NOMO-1 treated with dmso at 0.1 percent for 144 hours (cell line): Measurements from ENCODE around the gene TOR4A.
"Not testable (repeated sequence)": the region's sequence is repeated elsewhere in the genome, so short reads cannot be mapped to it uniquely, and the experiment has no call there.

ENCODE experiments used
- DNase-seq: peaks from one replicate; lab custom pipeline; 2025; ENCODE audit not compliant: unreplicated experiment; lab: John Stamatoyannopoulos, UW

The TOR4A gene

DNA sequence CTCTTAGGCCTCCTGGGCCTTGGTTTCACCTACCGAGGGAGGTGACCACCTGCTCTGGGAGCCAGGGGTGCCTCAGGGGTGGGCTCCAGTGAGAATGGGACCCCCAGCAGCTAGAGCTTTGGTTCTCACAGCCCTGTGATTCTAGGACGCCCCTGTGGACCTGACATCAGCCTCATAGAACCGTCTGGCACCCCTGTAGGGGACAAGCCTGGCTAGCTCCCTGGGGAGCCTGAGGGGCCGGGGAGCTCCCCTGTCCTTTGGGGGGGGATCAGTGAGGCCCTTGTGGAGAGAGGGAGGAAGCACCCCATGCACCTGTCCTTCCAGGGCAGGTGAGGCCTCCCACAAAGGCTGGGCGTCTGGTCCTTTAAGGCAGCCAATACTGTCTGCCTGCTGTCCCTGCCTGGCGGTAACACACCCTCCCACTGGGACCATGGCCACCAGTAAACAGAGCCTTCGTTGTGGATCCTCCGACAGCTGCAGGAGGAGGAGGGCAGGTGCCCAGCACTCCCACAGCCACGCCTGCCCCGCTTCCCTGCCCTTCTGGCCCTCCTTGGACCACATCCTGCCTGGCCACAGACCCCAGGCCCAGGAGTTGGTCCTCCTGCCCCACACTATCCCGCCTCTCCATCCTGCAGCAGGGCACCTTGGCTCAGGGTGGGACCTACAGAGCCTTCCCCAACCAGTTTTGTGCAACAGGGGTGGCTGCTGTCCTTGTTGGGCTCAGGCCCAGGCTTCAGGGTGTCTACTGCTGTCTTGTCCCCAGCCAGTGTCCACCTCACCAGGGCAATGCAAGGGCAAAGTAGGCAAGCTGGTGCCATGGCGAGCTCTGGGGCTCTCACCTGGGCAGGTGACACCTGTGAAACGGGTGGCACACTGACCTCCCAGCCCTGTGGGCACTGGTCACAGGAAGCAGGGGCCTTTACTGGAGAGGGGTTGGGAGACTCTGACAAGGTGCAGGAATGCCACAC lies 39.5 kb upstream of the TOR4A start:
- no peak for DNase-seq

DNA sequence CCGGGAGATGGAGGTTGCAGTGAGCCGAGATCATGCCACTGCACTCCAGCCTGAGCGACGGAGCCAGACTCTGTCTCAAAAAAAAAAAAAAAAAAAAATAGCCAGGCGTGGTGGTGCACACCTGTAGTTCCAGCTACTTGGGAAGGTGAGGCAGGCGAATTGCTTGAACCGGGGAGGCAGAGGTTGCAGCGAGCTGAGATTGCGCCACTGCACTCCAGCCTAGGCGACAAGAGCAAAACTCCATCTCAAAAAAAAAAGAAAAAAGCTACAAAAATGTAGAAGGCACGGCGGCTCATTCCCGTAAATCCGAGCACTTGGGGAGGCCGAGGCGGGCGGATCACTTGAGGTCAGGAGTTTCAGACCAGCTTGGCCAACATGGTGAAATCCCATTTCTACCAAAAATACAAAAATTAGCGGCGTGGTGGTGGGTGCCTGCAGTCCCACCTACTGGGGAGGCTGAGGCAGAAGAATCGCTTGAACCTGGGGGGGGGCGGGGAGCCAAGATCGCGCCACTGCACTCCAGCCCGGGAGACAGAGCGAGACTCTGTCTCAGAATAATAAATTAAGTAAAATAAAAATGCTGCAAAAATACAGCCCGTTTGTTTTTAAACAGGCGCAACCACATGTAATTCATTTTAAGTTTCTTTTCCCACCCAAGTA lies 37.9 kb upstream of the TOR4A start:
- not testable (repeated sequence) for DNase-seq

- DNase-seq = peak; percentile 86
Measured at GRCh38 chr9:137240318-137240840, 37.1 kb upstream of the TOR4A start.

DNA sequence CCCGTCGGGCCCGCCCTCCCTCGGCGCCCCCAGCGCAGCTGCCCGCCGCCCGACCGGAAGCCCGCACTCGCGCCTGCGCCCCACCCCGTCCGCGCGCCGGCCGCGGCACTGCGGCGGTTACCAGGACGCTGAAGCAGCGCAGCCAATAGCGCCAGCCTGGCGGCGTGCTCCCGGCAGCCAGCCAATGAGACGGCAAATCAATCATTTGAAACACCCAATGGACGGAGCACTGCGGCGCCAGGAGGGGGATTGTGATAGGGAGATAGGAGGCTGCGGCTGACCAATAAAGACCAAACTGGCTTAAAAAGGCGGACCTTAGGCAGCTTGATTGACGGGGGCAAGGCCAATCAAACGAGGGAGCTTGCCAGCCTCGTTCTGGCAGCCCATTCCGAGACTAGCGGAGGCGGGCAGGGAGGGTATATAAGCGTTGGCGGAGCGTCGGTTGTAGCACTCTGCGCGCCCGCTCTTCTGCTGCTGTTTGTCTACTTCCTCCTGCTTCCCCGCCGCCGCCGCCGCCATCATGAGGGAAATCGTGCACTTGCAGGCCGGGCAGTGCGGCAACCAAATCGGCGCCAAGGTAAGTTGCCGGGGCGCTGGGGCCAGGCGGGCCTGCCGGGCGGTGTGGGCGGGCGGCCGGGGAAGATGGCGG lies 36.6 kb upstream of the TOR4A start, which contains the start of gene TUBB4B:
Gene TUBB4B (plus strand): TSS at position 447 of the 649 bp plus-strand sequence. CDS start 74 bp downstream, at position 521.
- peak; percentile 100 for DNase-seq

GRCh38 chr9:137241490-137242268 lies 35.8 kb upstream of the TOR4A start:
- DNase-seq = peak; percentile 21

GRCh38 chr9:137242269-137243203 lies 35.0 kb upstream of the TOR4A start:
- no peak for DNase-seq

DNA sequence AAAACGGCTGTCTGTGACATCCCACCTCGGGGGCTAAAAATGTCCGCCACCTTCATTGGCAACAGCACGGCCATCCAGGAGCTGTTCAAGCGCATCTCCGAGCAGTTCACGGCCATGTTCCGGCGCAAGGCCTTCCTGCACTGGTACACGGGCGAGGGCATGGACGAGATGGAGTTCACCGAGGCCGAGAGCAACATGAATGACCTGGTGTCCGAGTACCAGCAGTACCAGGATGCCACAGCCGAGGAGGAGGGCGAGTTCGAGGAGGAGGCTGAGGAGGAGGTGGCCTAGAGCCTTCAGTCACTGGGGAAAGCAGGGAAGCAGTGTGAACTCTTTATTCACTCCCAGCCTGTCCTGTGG lies 34.3 kb upstream of the TOR4A start:
- DNase-seq = not testable (repeated sequence)

GRCh38 chr9:137243626-137244485 lies 33.7 kb upstream of the TOR4A start:
- DNase-seq = no peak

DNA sequence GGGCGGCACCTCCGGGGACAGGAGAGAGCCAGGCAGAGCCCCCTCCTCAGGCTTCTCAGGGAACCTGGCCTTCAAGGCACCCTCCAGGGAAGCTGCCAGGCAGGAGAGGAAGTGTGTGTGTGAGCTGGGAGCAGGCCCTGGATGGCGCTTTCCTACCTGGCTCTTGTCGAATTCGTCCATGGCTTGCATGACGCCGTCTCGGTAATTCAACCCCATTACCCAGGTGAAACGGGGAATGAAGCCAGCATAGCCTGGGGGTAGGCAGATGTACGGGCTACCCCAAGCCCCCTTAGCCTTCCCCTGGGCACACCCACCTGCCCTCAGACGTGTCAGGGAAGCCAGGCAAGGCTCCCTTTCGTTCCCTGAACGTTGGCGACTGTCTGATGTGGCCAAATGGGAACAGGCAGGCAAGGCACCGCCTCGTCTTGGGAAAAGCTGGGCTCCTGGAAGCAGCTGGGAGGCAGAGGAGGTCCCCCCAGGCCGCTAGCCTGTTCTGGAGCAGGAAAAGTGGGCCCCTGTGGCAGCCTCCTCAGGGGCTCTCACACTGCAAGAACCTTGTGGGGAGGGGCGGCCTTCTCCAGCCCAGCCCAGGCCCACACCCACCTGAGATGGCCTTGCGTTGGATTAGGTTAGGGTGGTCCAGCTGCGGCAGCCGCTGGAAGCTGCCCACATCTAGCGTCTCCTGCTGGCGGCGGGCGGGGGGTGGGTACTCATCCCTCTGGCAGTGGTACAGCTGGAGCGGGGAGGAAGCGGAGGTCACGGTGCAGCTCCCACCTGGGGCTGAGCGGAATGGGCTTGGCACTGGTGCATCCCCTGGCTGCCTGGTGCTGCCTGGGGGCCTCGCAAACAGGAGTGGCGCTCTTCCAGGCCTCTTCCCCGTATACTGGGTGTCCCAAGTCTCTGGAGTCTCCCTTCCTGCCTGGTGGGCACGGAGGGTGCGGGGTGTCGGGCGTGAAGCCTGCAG lies 32.8 kb upstream of the TOR4A start:
- no peak for DNase-seq

- DNase-seq = no peak
Measured at GRCh38 chr9:137245450-137246421, 31.8 kb upstream of the TOR4A start.

GRCh38 chr9:137247135-137247915 lies 30.2 kb upstream of the TOR4A start:
- DNase-seq = no peak

DNA sequence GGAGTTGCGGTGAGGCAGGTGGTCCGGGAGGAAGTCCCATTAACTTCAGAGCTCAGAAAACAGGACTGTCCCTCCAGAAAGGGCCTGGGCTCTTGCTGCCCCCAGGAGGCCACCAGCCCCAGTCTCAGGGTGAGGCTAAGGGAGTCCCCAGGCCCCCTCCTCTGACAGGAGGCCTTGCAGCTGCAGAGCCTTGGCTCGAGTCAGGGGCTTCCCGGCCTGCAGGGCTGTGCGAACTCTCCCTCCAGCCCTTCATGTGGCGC lies 29.7 kb upstream of the TOR4A start:
- DNase-seq = no peak

DNA sequence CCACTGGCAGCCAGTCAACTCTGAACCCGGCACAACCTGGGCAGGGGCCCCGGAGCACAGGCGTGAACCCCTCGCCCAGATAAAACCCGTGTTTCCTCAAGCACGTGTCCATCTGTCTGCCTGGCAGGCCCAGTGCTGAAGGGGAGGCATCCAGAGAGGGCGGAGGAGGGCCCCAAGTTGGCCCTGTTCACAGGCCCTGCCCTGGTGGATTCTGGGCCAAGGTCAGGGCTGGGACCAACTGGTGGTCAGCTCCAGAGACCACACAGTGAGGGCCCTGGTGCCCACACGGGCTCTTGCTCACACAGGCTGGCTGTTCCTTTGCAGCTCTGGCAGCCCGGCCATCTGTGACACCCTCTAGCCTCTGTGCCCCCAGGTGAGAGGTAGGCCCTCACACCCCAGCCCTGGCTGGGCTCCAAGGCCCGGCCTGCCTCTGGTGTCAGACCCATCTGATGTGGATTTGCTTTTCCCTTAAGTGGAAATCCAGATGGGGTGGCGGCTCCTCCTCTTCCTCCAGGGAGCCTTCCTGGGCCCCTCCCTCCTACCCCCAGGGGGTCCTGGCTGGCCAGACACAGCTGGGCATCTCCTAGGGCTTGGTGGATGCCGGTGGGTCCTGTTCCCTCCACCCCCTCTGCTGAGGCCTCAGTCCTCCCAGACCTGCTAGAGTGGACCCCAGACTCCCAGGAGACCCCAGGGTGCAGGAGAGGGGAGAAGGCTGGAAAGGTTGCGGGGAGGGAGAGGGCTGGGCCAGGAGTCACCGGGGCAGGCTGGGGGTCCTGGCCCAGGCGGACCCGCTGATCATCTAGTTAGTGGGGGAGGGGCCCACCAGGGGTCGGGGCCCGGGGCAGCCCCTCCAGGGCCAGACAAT lies 27.0 kb upstream of the TOR4A start:
- no peak for DNase-seq

DNA sequence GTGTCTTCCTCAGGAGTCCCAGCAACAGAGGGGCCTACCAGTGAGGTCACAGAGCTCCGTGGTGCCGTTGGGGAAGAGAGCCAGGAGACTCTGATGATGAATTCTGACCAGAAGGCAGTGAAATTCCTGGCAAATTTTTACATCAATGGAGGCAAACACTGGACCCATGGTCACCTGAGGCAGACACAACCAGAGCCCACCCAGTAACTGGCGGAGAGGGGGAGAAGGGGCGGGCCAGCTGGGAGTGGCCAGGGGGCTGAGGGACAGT lies 26.4 kb upstream of the TOR4A start, which contains the start of gene STPG3:
Gene STPG3 (plus strand): TSS at position 93 of the 268 bp plus-strand sequence. CDS start 1 bp downstream, at position 94.
- no peak for DNase-seq
